NCI-H128 (cell line): ENCODE data around the gene NRCAM.

ENCODE experiments used
- DNase-seq: peaks from one replicate; lab custom pipeline; 2025; ENCODE audit not compliant: unreplicated experiment; lab: John Stamatoyannopoulos, UW

Gene NRCAM

DNA sequence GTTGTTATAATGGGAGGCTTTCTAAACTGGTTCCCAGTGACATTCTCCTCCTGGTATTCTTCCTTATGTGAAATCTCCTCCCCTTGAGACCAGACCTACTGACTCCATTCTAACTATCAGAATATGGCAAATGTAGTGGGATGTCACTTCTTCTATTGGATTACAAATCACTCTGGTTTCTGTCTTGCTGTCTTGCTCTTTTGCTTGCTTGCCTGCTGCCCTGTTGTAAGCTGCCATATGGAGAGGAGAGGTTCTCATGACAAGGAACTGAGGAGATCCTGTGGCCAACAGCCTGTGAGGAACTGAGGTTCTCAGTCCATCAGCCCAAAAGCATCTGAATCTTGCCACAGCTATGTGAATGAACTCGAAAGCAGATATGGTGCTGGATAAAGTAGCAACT is 4.7 kb upstream of the NRCAM start:
- DNase-seq: no peak

DNA sequence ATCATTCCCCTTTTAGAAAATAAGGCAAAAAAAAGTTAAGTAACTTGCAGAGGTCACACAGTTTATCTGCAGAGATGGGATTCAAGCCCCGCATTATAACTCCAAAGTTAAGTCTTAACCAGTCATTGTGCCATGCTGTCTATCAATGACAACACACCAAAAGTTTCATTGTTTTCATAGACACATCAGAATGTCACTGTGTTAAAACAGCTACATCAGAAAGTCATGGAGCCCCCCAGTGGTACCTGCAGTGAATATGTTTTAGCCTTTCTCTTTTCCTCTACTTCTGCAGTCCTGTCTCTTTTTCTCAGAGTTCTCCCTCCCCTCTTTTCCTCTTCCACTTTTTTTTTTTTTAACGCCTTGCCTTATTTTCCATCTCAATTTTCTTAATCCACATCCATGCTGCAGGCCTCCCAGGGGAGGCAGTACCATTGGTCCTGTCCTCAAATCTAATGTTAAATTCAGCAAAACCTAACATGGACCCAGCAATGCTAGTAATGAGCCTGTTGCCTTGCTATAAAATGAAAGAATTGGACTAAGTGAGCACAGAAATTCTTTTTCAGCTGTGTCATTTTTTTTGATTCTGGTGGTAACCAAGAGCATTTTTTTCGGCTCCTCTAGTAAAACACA is 3.8 kb upstream of the NRCAM start:
- no peak for DNase-seq

DNA sequence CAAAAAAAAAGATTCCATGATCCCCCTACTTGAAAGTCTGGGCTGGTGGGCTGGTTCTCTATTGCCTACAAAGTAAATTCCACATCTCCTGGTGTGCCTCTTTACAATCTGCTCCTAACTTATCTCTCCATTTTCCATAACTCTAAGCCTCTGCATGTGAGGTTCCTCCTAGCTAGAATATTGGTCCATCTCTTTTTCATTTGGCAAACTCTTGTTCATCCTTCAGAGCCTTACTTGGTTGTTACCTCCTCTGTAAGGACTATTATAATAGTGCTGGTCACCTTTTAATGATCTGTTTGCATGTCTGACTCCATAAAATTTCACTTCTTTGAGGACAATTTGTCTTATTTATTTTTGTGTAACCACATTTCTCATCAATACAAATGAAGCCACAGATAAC is 1.6 kb upstream of the NRCAM start:
- no peak for DNase-seq

DNA sequence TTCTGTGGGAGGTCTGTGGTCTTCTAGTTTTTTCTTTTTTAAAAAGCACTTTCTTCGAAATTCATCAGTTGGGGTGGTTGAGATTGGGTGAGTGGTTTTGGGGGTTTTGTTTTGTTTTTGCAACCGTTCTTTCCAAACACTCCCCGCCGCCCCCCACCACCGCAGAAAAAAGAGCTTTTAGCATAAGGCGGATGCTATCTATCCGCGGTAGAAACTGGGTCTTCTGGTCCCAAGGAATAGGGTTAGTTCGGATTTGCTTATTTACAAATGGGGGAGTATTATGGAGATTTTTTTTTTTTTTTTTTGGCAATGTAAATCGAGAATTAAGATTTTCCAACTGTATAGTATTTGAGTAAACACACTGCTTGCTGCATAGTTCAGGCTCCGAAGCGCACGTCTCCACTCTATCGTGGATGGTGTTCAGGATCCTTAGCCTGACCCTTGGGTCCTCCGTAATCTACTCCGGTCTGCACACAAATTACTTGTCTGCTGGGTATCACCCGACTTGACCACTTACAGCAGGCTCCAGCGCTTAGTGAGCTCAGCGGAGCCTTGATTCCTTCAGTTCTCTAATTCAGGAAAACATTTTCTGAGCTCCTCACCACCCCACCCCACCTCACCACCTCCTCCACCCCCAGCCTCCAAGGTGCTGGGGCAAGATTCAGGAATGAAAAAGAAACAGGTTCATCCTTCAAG is 757 bp upstream of the NRCAM start:
- DNase-seq: no peak

DNA sequence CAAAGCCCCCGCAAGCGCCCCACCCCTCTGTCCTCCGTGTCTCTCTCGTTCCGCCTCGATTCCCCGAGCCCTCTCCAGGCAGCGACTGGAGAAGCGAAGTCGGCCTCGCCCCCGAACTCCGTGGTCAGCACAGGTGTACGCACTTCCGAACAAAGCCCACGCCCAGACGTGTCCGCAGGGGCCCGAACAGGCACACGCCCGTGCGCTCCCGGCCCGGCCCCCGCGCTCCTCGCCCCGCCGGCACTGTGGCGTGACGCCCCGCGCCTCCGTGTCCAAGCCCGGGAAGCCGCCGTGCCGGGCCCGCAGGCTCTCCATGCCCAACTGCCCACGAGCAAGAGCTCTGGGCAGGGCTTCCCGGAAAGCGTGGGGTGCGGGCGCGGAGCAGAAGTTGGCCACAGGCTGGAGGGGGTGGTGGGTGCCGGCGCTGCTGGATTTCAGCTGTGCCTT is 662 bp downstream of the NRCAM start:
- no peak for DNase-seq

DNA sequence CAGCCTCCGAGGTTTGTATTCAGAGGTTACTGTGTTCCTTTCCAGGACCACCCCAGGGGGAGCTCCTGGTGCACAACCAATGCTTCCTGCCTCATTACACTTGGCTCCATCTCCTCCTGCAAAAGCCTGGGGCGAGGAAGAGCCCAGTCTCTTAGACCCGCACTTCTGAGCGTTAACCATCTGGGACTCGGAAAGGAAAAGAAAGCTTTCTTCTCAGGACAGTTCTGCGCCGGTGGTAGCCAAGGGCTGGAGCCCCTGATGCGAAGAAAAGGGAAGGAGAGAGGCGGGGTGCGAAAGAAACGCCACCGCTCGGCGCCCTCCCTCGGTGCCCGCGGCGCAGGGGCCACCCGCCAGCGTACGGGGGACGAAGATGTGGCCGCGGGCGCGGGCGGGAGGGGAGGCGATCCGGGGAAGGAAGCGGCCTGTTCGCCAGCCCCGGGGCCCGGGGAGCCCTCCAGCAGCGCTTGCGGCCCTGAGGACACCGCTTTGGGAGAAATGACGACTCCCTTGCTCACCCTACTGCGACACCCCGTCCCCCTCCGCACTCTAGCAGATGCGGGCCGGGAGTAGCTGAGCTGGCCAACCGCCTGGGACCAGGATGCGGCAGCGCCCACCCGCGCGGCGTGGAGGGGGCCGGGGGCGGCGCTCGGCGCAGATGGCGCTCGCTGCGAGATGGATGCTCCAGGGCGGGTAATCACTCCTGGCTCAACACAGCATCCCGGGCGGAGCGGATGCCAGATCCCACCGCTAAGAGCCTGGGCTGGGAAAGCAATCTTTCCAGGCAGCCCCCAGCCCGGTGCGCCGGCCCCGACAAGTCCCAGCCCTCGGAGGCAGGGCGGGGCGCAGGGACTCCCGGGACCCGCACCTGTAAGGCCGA is 1.3 kb downstream of the NRCAM start:
- DNase-seq: no peak

DNA sequence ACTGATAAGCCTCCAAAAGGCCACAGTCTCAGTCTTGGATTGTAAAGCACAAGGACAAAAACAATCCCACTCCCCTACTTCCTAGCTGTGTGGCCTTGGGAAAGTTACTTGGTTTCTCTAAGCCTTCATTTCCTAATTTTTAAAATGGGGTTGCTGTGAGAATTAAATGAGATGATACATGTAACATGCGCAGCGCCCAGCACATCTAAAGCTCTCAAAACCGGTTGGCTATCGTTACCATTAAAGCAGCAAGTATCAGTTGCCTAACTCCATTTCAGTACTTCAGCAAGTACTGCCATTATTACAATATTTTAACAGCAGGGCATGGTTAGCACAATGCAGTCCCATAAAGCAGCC is 1.9 kb downstream of the NRCAM start:
- DNase-seq: no peak

DNA sequence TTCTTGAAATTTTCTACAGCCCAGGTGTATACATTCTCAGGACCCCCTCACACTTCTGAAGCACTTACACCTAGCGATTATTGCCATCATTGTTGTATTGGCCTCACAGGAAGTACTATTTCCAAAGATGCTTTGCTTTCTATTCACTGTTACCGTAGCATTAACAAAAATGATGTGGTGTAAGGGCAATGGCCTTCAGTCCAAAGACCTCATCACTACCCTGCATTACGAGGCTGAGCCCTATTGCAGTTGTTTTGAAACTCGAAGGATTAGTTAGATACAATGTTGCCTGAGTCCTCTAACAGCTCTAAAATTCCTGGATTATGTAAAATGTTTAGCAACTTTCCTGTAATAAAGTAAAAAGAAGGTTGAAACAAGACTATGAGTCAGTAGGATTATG is 2.9 kb downstream of the NRCAM start:
- DNase-seq: no peak

DNA sequence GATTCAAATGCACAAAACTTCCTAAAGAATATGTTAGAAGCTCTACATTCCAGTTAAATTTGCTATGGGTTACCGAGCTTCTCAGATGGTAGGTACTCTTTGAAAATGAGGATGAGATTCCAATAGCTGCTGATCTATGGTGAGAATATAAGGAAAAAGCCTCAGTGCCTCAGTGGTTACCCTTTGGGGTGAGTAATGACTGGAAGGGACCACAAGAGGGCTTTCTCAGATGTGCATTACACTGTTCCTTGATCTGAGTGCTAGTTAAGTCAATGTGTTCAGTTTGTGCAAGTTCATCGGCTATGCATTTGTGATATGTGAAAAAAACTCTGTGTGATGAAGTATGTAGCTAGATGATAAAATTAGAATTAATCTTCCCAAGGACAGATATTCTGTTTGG is 3.5 kb downstream of the NRCAM start:
- DNase-seq: no peak

DNA sequence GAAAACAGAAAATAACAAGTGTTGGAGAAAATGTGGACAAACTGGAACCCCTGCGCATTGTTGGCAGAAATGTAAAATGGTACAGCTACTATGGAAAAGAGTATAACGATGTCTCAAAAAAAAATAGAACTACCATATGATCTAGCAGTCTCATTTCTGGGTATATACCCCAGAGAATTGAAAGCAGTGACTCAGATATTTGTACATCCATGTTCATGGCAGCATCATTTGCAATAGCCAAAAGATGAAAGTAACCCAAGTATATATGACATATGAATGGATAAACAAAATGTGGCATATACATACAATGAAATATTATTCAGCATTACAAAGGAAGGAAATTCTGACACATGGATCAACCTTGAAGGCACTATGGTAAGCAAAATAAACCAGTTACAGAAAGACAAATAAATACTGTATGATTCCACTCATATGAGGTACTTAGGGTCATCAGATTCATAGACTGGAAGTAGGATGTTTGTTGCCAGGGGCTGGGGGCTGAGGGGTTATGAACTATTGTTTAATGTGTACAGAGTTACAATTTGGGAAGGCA is 4.9 kb downstream of the NRCAM start:
- no peak for DNase-seq

DNA sequence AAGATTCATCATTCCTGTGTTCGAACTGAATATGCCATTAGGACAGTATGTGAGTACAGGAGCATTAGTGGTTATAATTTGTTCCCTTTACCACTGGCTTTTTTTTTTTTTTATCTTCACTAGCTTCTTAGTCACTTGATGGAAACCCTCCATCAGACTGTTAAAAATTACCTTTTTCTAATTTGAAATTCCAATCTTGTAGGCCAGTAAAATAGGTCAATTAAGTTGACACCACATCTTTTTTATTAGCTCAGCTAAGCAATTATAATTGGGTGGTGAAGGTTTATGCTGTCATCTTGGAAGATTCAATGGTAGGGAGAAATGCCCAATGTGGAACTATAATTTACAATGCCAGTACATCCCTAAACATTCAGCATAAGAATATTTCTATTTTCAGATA is 6.1 kb downstream of the NRCAM start:
- no peak for DNase-seq

DNA sequence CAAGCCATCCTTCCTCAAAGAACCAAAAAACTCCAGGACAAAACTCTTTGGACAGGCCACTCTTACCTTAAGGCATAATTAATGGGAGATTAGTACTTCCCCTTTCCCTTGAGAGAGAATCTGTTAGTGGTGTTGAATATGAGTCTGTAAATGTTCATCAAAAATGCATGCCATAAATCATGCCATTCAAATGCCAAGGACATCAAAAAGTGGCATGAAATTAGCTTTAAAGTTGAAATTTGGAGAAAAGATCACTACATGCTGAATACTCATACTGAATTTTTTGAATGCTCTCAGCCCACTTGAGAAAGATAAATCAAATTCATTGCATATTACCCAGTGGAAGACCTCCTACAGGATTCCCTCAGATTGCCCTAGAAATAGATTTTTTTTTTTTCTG is 6.7 kb downstream of the NRCAM start:
- DNase-seq: no peak

DNA sequence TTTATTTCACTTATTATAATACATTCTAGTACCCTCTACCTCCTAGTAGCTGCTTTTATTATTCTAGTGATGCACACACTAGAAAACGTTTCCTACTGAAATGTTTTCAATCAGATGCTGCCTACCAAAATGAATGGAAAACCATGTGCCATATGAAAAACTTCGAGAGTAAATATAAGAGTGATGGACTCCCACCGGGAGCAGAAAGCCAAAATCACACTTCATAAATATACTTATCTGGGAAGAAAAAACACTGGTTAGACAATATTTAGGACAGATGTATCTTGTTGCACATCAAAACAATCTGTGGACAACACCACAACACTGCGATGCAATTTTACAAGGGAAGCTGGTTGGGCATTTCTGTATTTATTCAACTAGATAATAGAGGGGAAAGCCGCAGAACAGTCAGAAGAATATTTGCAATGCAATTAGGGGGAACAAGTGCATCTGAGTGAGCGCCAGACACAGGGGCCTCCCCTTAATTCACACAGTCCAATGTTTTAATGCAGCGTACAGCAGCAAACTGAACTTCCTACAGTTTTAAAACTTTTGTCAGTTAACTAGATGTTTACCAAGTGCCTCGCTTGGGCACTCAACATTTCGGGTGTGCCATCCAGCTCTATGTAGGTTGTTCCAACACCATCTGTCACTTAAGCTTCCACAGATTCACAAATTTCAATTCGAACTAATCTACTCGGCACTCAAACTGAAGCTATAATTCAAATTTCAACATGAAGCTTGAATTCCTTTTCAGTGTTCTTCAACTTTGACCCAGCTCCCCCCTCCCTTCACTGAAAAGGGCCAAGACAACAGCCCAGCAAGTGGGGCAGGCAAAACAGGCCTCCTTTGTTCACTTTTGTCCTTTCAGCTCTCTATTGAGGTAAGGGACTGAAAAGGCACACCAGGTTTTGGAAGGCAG is 7.4 kb downstream of the NRCAM start:
- DNase-seq: no peak

DNA sequence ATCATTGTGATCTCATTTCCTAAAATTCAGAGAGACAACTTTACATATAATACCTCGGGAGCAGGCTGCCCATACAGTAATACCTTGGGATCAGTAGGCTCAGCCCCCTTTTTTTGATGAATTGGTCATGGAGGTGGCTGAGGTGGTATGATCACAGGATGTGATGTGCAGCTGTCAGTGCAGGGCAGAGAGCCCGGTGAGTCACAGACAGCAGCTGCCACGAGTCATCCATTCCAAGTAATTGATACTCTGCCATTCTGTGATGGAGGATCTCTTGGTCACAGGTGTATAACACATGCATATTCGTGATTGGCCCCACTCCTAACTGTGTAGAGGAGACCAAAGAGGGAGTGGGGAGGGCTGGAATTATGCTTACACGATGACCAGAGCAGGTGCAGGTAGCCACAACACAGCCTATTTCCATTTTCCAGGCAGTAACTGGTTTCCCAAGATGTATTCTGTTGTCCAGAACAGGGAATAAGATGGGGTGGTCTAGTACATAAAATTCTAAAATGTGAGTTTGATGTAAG is 14.1 kb downstream of the NRCAM start:
- DNase-seq: peak; percentile 43

DNA sequence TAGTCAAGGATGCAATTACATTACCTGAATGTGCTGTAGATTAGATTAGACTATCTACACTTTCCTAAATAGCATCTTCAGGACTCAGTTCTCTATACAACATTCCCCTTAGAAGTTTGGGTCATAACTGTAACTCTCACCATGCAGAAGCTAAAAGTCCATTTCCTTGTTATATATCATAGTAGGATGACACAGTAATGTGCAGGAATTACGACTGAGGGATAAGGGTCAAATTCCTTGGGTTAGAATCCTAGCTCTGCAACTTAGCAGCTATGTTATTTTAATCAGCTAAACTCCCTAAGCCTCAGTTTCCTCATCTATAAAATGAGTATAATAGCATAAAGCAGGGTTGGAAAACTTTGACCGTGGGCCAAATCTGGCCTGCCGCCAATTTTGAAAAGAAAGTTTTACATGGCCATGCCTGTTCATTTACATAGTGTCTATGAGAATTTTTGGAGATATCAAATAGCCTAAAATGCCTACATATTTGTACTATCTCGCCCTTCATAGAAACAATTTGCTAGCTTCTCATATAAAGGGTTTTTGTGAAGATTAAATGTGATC is 14.8 kb downstream of the NRCAM start:
- DNase-seq: no peak

DNA sequence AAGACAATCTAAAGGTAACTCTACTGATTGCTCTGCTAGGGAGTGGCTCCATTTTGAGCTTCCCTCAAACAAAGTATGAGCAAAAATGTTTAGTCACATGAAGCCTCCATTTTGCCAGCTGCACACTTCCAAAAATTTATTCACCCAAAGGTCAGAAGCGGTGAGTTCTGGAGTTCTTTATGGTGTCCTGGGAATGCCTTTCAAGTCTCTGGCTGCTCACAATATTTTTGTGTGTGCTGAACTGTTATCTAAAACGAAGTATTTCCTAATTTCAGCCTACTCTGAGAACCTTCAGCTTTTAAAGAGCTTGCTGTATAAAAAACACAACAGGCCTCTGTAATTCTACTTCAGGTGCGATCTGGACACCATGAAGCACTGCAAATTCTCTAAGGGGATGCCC is 15.6 kb downstream of the NRCAM start:
- DNase-seq: no peak

DNA sequence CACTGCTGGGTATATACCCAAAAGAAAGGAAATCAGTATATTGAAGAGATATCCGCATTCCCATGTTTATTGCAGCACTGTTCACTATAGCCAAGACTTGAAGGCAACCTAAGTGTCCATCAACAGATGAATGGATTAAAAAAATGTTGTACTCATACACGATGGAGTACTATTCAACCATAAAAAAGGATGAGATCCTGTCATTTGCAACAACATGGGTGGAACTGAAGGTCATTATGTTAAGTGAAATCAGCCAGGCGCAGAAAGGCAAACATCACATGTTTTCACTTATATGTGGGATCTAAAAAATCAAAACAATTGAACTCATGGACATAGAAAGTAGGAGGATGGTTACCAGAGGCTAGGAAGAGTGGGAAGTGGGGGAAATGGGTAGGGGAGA is 19.3 kb downstream of the NRCAM start:
- DNase-seq: no peak

DNA sequence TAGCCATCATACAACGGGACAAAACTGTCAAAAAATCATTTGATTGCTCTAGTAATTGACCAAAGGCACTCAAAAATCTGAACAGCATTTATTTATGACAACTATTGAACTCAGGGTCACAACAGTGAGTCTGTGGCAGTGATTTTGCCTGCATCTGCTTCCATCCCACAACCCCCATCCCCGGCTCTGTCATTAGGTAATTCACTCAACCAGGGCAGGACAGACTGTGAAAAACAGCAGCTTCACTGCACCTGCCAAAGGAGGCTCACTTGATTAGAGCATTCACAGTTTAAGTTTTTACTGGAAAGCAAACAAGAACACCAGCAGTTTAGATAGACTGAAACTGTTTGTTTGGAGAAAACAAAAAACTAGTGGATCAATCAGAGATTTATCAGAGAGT is 22.2 kb downstream of the NRCAM start:
- no peak for DNase-seq

DNA sequence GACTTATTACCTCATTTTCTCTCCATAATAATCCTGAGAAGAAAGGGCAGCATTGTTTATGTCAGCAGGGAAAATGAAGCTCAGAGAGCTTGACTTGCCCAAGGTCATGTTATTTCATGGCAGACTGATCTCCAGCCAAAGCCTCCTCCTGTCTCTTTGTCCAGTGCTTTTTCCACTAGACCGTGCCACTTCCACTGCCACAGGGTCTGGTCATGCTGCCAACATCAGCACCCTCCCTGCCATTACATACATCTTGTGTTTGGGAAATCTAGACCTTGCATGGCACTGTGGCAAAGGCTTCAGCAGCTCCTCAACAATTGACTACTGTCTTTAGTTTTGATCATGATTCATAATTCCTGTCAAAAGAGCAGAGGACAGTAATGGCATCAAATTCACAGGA is 25.1 kb downstream of the NRCAM start:
- DNase-seq: no peak

DNA sequence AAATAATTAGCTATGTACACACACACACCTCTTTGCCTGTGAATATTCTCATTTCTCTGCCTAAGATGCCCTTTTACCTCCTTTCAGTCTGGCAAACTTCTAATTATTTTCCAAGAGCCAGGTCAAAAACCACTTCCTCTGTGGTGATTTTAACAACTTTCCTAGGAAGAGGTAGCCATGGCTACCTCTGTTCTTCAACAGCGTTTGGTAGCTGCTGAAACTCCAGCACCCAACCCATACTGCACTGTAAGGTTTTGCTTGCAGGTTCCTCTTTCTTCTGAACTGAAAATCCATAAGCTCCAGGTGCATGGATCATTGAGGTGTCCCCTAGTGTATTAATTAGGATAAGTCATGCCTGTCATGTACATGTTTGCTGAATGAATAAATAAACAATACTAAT is 25.6 kb downstream of the NRCAM start:
- DNase-seq: no peak
